Neural cell (in vitro differentiated cells): Measurements from ENCODE around the gene MEPCE. TPM values are rescaled to one million over a fixed set of nuclear protein-coding genes. Genes with fewer than 3 reads are reported as not detected.

ENCODE experiments used
- H2AFZ ChIP-seq: fragments of 200-600, 300-800 bp; sonication (generic), shearing (Covaris generic); 2 replicates; pipeline ENCODE4 v1.6.0; 2014; ENCODE audit warnings: low read depth, mild to moderate bottlenecking, antibody characterized with exemption, low read length, moderate library complexity
- H3F3A ChIP-seq: fragments of 200-600 bp; shearing (Covaris generic); 2 replicates; pipeline ENCODE4 v1.6.1; 2016; ENCODE audit warnings: mild to moderate bottlenecking, moderate library complexity, mixed read lengths, antibody characterized with exemption, low read length; ENCODE audit not compliant: insufficient read depth, poor library complexity, severe bottlenecking
- H3K27ac ChIP-seq: fragments of 200-600, 300-800 bp; sonication (generic), shearing (Covaris generic); 2 replicates; pipeline ENCODE4 v1.5.1; 2014; ENCODE audit warnings: mild to moderate bottlenecking, low read length, moderate library complexity
- H3K27me3 ChIP-seq: fragments of 300-800, 200-600 bp; sonication (generic), shearing (Covaris generic); 2 replicates; pipeline ENCODE4 v1.6.0; 2014; ENCODE audit warnings: mild to moderate bottlenecking, low read depth, low read length, moderate library complexity; ENCODE audit not compliant: insufficient read depth
- H3K36me3 ChIP-seq: fragments of 300-800, 200-600 bp; sonication (generic), shearing (Covaris generic); 2 replicates; pipeline ENCODE4 v1.5.1; 2014; ENCODE audit warnings: mild to moderate bottlenecking, antibody characterized with exemption, low read length, moderate library complexity; ENCODE audit not compliant: insufficient read depth
- H3K4me2 ChIP-seq: fragments of 300-800, 200-600 bp; sonication (generic), shearing (Covaris generic); 2 replicates; pipeline ENCODE4 v1.6.0; 2014; ENCODE audit warnings: mild to moderate bottlenecking, low read length
- H3K4me3 ChIP-seq: fragments of 300-800, 200-600 bp; sonication (generic), shearing (Covaris generic); 2 replicates; pipeline ENCODE4 v1.5.1; 2014; ENCODE audit warnings: mild to moderate bottlenecking, low read length, moderate library complexity
- H3K79me2 ChIP-seq: fragments of 200-600 bp; shearing (Covaris generic); replicated peaks from 2 replicates; pipeline ENCODE4 v1.6.0; 2014; ENCODE audit warnings: mild to moderate bottlenecking, low read length, moderate library complexity; ENCODE audit not compliant: insufficient read depth
- H3K9ac ChIP-seq: fragments of 300-800, 200-600 bp; sonication (generic), shearing (Covaris generic); 2 replicates; pipeline ENCODE4 v1.6.1; 2016; ENCODE audit warnings: mild to moderate bottlenecking, low read length, mixed read lengths
- H3K9me2 ChIP-seq: fragments of 200-600 bp; shearing (Covaris generic); 2 replicates; pipeline ENCODE4 v1.6.1; 2016; ENCODE audit warnings: mild to moderate bottlenecking, low read length, mixed read lengths; ENCODE audit not compliant: insufficient read depth
- H3K9me3 ChIP-seq: fragments of 200-600, 300-800 bp; sonication (generic), shearing (Covaris generic); 2 replicates; pipeline ENCODE4 v1.6.1; 2016; ENCODE audit warnings: mild to moderate bottlenecking, mixed run types, low read length, moderate library complexity, mixed read lengths
- H4K20me1 ChIP-seq: fragments of 200-600 bp; shearing (Covaris generic); 2 replicates; pipeline ENCODE4 v1.6.1; 2016; ENCODE audit warnings: mild to moderate bottlenecking, mixed run types; ENCODE audit not compliant: insufficient read depth
- EP300 ChIP-seq: fragments of 450-650 bp; conservative IDR thresholded peaks from 2 replicates; pipeline ENCODE4 v1.6.1; 2014; ENCODE audit warnings: antibody characterized with exemption, mild to moderate bottlenecking, moderate library complexity; ENCODE audit not compliant: poor library complexity, severe bottlenecking
- EZH2 ChIP-seq: fragments of 200-600, 300-800 bp; shearing (Covaris generic), sonication (generic); IDR thresholded peaks from 2 replicates; pipeline ENCODE4 v1.6.1; 2014; ENCODE audit warnings: antibody characterized with exemption, low read length, borderline replicate concordance, mild to moderate bottlenecking; ENCODE audit not compliant: insufficient read depth, poor library complexity, severe bottlenecking
- MXI1 ChIP-seq: fragments of 450-650 bp; conservative IDR thresholded peaks from 2 replicates; pipeline ENCODE4 v1.6.1; 2014; ENCODE audit warnings: antibody characterized with exemption, mild to moderate bottlenecking; ENCODE audit not compliant: poor library complexity, severe bottlenecking
- POLR2AphosphoS5 ChIP-seq: IDR thresholded peaks from 2 replicates; pipeline ENCODE4 v1.6.1; 2012
- RAD21 ChIP-seq: fragments of 450-650 bp; conservative IDR thresholded peaks from 2 replicates; pipeline ENCODE4 v1.6.1; 2014; ENCODE audit warnings: antibody characterized with exemption, mild to moderate bottlenecking, moderate library complexity
- SMC3 ChIP-seq: fragments of 450-650 bp; conservative IDR thresholded peaks from 2 replicates; pipeline ENCODE4 v1.6.1; 2014; ENCODE audit warnings: antibody characterized with exemption, mild to moderate bottlenecking, moderate library complexity; ENCODE audit not compliant: poor library complexity
- TAF1 ChIP-seq: IDR thresholded peaks from 2 replicates; pipeline ENCODE4 v1.6.1; 2012; ENCODE audit warnings: low read depth
- polyA plus RNA-seq: library from polyadenylated mRNA; depleted of rRNA; stranded (reverse); fragments of >200 nt; gene quantifications from 2 replicates; pipeline ENCODE4 v1.2.3, GENCODE V29; 2014
- TF ChIP-seq, protein P1 (sequence below): IDR thresholded peaks from 2 replicates; pipeline ENCODE4 v1.6.1; 2012; ENCODE audit warnings: borderline replicate concordance
- TF ChIP-seq, protein P2 (sequence below): fragments of 450-650 bp; IDR thresholded peaks from 2 replicates; pipeline ENCODE4 v1.5.1; 2014; ENCODE audit warnings: antibody characterized with exemption, mild to moderate bottlenecking, moderate library complexity; ENCODE audit not compliant: poor library complexity, severe bottlenecking

MEPCE gene
- polyA plus RNA-seq, 1 donor from 2014 or later, result 15.0 TPM

DNA sequence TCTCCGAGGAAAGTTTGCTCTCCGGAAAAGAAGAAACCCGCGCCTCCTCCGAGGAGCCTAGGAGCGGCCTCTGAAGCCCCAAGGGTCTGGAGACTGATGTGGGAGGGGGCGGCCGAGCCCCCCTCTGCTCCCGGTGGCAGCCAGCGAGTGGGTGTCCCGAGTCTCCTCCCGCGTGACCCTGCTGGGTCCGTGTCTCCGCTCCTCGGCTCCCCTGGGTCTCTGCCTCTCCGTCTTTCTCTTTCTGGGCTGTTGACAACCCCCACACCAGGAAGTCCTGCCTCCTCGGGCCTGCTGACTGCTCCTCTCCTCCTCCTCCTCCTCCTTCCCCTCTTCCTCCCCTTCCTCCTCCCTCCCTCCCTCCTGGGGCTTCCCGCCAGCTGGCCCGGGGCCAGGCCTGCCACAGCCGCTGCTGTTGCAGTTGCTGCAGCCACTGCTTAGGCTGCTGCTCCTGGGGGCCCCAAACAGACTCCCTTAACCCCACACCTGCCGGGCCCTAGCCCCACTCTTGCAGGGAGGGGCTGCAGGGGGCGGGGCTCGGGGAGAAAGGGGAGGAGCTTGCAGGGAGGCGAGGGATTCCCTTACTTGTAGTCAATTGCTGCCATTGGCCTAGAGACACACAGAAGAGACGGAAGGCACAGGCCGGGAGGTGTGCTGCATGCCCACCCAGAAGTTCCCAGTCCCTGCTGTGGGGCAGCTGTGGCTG is 49.5 kb downstream of the MEPCE start, which contains the start of gene TSC22D4:
Gene TSC22D4 (minus strand): TSS at position 257 of the 703 bp plus-strand sequence. CDS start 1,176 bp downstream, outside the sequence.
- H3F3A ChIP-seq, result no peaks in the 10 kb centered on the region
- H3K9me3 ChIP-seq, result no peaks in the 10 kb centered on the region
- no peaks in the 10 kb centered on the region for H3K36me3 ChIP-seq
- no peaks in the 10 kb centered on the region for H4K20me1 ChIP-seq
- TF ChIP-seq, protein P1, sequence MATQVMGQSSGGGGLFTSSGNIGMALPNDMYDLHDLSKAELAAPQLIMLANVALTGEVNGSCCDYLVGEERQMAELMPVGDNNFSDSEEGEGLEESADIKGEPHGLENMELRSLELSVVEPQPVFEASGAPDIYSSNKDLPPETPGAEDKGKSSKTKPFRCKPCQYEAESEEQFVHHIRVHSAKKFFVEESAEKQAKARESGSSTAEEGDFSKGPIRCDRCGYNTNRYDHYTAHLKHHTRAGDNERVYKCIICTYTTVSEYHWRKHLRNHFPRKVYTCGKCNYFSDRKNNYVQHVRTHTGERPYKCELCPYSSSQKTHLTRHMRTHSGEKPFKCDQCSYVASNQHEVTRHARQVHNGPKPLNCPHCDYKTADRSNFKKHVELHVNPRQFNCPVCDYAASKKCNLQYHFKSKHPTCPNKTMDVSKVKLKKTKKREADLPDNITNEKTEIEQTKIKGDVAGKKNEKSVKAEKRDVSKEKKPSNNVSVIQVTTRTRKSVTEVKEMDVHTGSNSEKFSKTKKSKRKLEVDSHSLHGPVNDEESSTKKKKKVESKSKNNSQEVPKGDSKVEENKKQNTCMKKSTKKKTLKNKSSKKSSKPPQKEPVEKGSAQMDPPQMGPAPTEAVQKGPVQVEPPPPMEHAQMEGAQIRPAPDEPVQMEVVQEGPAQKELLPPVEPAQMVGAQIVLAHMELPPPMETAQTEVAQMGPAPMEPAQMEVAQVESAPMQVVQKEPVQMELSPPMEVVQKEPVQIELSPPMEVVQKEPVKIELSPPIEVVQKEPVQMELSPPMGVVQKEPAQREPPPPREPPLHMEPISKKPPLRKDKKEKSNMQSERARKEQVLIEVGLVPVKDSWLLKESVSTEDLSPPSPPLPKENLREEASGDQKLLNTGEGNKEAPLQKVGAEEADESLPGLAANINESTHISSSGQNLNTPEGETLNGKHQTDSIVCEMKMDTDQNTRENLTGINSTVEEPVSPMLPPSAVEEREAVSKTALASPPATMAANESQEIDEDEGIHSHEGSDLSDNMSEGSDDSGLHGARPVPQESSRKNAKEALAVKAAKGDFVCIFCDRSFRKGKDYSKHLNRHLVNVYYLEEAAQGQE, result no peak
- TF ChIP-seq EP300 (peak; percentile 40), TAF1 (no peak), RAD21 (peak; percentile 22), SMC3 (no peak), MXI1 (peak; percentile 54), EZH2 (no peak), POLR2AphosphoS5 (peak; percentile 60)
- TF ChIP-seq, protein P2, sequence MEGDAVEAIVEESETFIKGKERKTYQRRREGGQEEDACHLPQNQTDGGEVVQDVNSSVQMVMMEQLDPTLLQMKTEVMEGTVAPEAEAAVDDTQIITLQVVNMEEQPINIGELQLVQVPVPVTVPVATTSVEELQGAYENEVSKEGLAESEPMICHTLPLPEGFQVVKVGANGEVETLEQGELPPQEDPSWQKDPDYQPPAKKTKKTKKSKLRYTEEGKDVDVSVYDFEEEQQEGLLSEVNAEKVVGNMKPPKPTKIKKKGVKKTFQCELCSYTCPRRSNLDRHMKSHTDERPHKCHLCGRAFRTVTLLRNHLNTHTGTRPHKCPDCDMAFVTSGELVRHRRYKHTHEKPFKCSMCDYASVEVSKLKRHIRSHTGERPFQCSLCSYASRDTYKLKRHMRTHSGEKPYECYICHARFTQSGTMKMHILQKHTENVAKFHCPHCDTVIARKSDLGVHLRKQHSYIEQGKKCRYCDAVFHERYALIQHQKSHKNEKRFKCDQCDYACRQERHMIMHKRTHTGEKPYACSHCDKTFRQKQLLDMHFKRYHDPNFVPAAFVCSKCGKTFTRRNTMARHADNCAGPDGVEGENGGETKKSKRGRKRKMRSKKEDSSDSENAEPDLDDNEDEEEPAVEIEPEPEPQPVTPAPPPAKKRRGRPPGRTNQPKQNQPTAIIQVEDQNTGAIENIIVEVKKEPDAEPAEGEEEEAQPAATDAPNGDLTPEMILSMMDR, result no peak
- H3K4me3 ChIP-seq, result peak within 1 kb of the TSS; percentile 96
- peak within 1 kb of the TSS; percentile 56 for H3K4me2 ChIP-seq
- peak within 1 kb of the TSS; percentile 71 for H3K9ac ChIP-seq
- H2AFZ ChIP-seq, result peak within 1 kb of the TSS; percentile 73
- peaks cover 4% of the 10 kb centered on the region for H3K79me2 ChIP-seq
- no peaks in the 10 kb centered on the region for H3K27me3 ChIP-seq
- H3K9me2 ChIP-seq, result no peaks in the 10 kb centered on the region
- H3K27ac ChIP-seq, result peak within 1 kb of the TSS; percentile 62

DNA sequence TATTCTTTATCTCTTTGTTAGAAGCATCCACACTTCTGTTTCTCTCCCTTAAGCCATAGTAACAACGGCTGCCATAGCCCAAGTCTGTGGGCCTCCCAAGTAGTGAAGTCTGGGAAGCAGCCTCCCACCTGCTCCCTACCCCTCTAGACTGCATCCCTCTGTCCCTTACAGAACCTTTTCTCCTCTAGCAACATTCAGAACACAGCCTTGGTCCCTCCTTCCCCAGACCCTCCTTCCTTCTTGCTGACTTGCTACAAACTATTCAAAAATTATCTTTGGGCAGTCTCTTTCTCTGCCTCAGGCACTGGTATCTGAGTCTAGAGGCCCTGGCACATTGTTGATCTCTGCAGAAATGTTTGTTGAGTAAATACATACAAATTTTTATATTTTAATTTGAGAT is 51.8 kb downstream of the MEPCE start:
- H3K9me3 ChIP-seq, result no peaks in the 10 kb centered on the region
- no peak overlapping the region for H3K4me3 ChIP-seq
- no peak overlapping the region for H3K9ac ChIP-seq
- TF ChIP-seq EP300 (no peak), SMC3 (no peak), TAF1 (no peak), MXI1 (no peak), RAD21 (no peak), POLR2AphosphoS5 (no peak)
- TF ChIP-seq, protein P2, result no peak
- TF ChIP-seq, protein P1, result no peak
- H2AFZ ChIP-seq, result no peak overlapping the region
- H3K9me2 ChIP-seq, result no peaks in the 10 kb centered on the region
- no peaks in the 10 kb centered on the region for H3K27me3 ChIP-seq
- peaks cover 27% of the 10 kb centered on the region for H3K79me2 ChIP-seq
- H3K36me3 ChIP-seq, result no peaks in the 10 kb centered on the region
- H4K20me1 ChIP-seq, result no peaks in the 10 kb centered on the region
- no peak overlapping the region for H3K4me2 ChIP-seq
- no peak overlapping the region for H3K27ac ChIP-seq
- H3F3A ChIP-seq, result no peaks in the 10 kb centered on the region
